ENCODE measurements around the gene RGS9BP. TPM values are rescaled to one million over a fixed set of nuclear protein-coding genes. Genes with fewer than 3 reads are reported as not detected.
A peak's percentile ranks its signal among the peaks of the same experiment; 100 is the strongest.

RGS9BP gene
- total RNA-seq, 1 experiment from 2014 or later: 0.85 TPM

DNA sequence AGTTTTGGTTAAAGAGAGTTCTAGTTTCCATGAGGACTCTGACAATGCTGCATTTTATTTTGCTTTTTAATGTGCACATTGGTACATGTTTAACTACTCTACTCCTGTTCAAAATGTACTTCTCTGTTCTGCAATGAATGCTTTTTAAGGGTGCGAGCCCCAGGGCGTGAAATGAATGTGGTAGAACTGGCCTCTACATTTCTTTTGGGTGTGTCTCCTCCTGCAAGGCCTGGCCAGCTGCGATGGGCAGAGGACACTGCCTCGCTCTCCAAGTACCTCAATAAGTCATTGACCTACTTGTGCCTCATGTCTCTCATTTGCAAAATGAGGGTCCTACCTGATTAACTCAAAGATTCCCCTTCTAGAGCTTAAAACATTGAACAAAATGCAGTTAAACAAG lies 6.7 kb downstream of the RGS9BP start:
- Histone ChIP-seq H3K4me2 (peak overlapping the region; percentile 62), H3K79me2 (ENCODE audit: low read depth) (no peaks in the 10 kb centered on the region), H3K4me1 (replicated peaks; ENCODE audit: insufficient read depth) (peaks cover 17% of the 10 kb centered on the region), H3K9me3 (ENCODE audit: insufficient read depth, low read depth) (no peaks in the 10 kb centered on the region), H3K27ac (0 out of 2 replicates have a peak overlapping the region, but pooled peaks have one; percentile 11), H4K20me1 (ENCODE audit: insufficient read depth) (no peaks in the 10 kb centered on the region), H3K4me3 (no peak overlapping the region), H2AFZ (no peak overlapping the region), H3F3A (ENCODE audit: insufficient read depth, low read depth) (peaks cover 14% of the 10 kb centered on the region; the same call in 1 of the 2 replicates), H3K36me3 (ENCODE audit: low read depth) (no peaks in the 10 kb centered on the region), H3K27me3 (ENCODE audit: insufficient read depth, low read depth) (no peaks in the 10 kb centered on the region), H3K9me2 (ENCODE audit: insufficient read depth) (no peaks in the 10 kb centered on the region)
- BruUV-seq (replicated peaks): no TSS peak
- ChIA-PET POLR2A (ENCODE audit: unreplicated experiment) (no interaction called here), CTCF (no interaction called here)
- intact Hi-C loops (cut with micrococcal nuclease; ENCODE audit: unreplicated experiment): no loop called here
- no peak for TF ChIP-seq EZH2 (IDR thresholded peaks at IDR 0.05; ENCODE audit: low read depth)
- TF ChIP-seq, protein P1, sequence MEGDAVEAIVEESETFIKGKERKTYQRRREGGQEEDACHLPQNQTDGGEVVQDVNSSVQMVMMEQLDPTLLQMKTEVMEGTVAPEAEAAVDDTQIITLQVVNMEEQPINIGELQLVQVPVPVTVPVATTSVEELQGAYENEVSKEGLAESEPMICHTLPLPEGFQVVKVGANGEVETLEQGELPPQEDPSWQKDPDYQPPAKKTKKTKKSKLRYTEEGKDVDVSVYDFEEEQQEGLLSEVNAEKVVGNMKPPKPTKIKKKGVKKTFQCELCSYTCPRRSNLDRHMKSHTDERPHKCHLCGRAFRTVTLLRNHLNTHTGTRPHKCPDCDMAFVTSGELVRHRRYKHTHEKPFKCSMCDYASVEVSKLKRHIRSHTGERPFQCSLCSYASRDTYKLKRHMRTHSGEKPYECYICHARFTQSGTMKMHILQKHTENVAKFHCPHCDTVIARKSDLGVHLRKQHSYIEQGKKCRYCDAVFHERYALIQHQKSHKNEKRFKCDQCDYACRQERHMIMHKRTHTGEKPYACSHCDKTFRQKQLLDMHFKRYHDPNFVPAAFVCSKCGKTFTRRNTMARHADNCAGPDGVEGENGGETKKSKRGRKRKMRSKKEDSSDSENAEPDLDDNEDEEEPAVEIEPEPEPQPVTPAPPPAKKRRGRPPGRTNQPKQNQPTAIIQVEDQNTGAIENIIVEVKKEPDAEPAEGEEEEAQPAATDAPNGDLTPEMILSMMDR (conservative IDR thresholded peaks at IDR 0.05): no peak
- peak; percentile 46 to 73 for DNase-seq

DNA sequence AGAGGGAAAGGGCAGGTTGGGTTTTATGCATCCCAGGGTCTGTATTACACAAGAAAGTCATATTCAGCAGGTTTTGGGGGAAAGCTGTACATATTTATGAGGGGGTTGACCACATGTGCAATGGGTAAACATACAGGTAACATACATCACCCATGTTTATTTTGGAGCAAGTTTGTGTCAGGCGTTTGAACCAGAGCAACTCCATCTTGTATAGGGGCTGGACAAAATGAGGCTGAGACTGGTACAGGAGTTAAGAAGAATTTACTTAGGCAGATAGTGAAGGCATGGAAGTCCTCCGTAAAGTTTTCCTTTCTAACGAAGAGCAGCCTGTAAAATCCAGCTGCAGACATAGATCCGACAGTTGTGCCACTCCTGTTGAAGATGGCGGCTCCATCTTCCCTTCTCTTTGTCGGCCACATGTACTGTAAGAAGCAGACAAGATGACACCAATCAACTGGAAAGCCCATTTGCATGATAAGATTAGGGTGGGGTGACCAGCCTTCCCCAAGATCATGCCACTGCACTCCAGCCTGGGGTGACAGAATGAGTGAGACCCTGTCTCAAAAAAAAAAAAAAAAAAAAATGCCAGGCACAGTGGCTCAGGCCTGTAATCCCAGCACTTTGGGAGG lies 11.3 kb downstream of the RGS9BP start:
- Histone ChIP-seq H3K79me2 (ENCODE audit: low read depth) (no peaks in the 10 kb centered on the region; the same call in none of the 2 replicates), H3K36me3 (ENCODE audit: low read depth) (no peaks in the 10 kb centered on the region), H3K27me3 (ENCODE audit: insufficient read depth, low read depth) (no peaks in the 10 kb centered on the region), H3K9me2 (ENCODE audit: insufficient read depth) (no peaks in the 10 kb centered on the region), H4K20me1 (ENCODE audit: insufficient read depth) (no peaks in the 10 kb centered on the region), H3K4me2 (no peak overlapping the region), H3F3A (ENCODE audit: insufficient read depth, low read depth) (peaks cover 8% of the 10 kb centered on the region; the same call in 1 of the 2 replicates), H3K4me3 (no peak overlapping the region), H3K4me1 (replicated peaks; ENCODE audit: insufficient read depth) (peaks cover 26% of the 10 kb centered on the region), H2AFZ (no peak overlapping the region), H3K9me3 (ENCODE audit: insufficient read depth, low read depth) (no peaks in the 10 kb centered on the region), H3K27ac (no peak overlapping the region)
- TF ChIP-seq, protein P1 (conservative IDR thresholded peaks at IDR 0.05): no peak
- no peak for TF ChIP-seq EZH2 (IDR thresholded peaks at IDR 0.05; ENCODE audit: low read depth)
- POLR2A ChIA-PET (ENCODE audit: unreplicated experiment): no interaction called here
- intact Hi-C loops (cut with micrococcal nuclease; ENCODE audit: unreplicated experiment): no loop called here
- no TSS peak for BruUV-seq (replicated peaks)
- CTCF ChIA-PET: interaction anchor here (0.6 kb wide), 1 partner anchor 500 kb away, joined by 4 read pairs; no protein-coding TSS in a partner anchor
- peak in 1 of 2 experiments; percentile 22 for DNase-seq

DNA sequence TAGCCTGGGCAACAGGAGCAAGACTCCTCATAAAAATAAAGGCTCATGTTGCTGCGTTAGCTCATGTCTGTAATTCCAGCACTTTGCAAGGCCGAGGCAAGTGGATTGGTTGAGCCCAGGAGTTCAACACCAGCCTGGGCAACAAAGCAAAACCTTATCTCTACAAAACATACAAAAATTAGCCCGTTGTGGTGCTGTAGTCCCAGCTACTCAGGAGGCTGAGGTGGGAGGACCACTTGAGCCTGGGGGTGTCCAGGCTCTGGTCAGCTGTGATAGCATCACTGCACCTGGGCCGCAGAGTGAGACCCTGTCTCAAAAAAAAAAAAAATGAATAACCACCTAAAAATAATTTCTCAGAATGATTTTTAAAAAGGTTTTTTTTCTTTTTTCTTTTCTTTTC lies 12.0 kb downstream of the RGS9BP start:
- Histone ChIP-seq H3F3A (ENCODE audit: insufficient read depth, low read depth) (peaks cover 5% of the 10 kb centered on the region; the same call in 1 of the 2 replicates), H3K36me3 (ENCODE audit: low read depth) (no peaks in the 10 kb centered on the region), H3K9me3 (ENCODE audit: insufficient read depth, low read depth) (no peaks in the 10 kb centered on the region), H3K4me1 (replicated peaks; ENCODE audit: insufficient read depth) (peaks cover 19% of the 10 kb centered on the region), H3K4me2 (no peak overlapping the region), H3K27ac (no peak overlapping the region), H2AFZ (no peak overlapping the region), H4K20me1 (ENCODE audit: insufficient read depth) (no peaks in the 10 kb centered on the region), H3K79me2 (ENCODE audit: low read depth) (peaks cover 7% of the 10 kb centered on the region), H3K27me3 (ENCODE audit: insufficient read depth, low read depth) (no peaks in the 10 kb centered on the region), H3K9me2 (ENCODE audit: insufficient read depth) (no peaks in the 10 kb centered on the region), H3K4me3 (no peak overlapping the region)
- intact Hi-C loops (cut with micrococcal nuclease; ENCODE audit: unreplicated experiment): no loop called here
- TF ChIP-seq, protein P1 (conservative IDR thresholded peaks at IDR 0.05): no peak
- TF ChIP-seq EZH2 (IDR thresholded peaks at IDR 0.05; ENCODE audit: low read depth): no peak
- CTCF ChIA-PET: no interaction called here
- no peak for DNase-seq
- BruUV-seq (replicated peaks): no TSS peak
- POLR2A ChIA-PET (ENCODE audit: unreplicated experiment): no interaction called here
